HG02623 (cell line): ENCODE results near the gene KLK15.
"Not testable (repeated sequence)": the region's sequence is repeated elsewhere in the genome, so short reads cannot be mapped to it uniquely, and the experiment has no call there.

Experiments used
- ATAC-seq: cut with Tn5 transposase; IDR thresholded peaks from one replicate; pipeline ENCODE4 v1.9.1; 2021; ENCODE audit warnings: moderate library complexity; ENCODE audit not compliant: unreplicated experiment

Gene KLK15

GRCh38 chr19:50821248-50821612, 12.1 kb downstream of the KLK15 start:
- no peak for ATAC-seq

- ATAC-seq, result no peak
Observed at GRCh38 chr19:50820549-50821247, 12.7 kb downstream of the KLK15 start.

GRCh38 chr19:50820086-50820485, 13.3 kb downstream of the KLK15 start:
- no peak for ATAC-seq

GRCh38 chr19:50819636-50820035, 13.7 kb downstream of the KLK15 start:
- no peak for ATAC-seq

GRCh38 chr19:50818859-50819472, 14.4 kb downstream of the KLK15 start:
- no peak for ATAC-seq

- peak; percentile 46 for ATAC-seq
Observed at GRCh38 chr19:50817941-50818858, 15.2 kb downstream of the KLK15 start.

GRCh38 chr19:50815439-50815838, 17.9 kb downstream of the KLK15 start:
- ATAC-seq, result no peak

GRCh38 chr19:50814883-50815282, 18.5 kb downstream of the KLK15 start:
- ATAC-seq, result no peak

- no peak for ATAC-seq
Observed at GRCh38 chr19:50812474-50812873, 20.9 kb downstream of the KLK15 start.

- ATAC-seq, result not testable (repeated sequence)
Observed at GRCh38 chr19:50811622-50812238, 21.6 kb downstream of the KLK15 start.

- no peak for ATAC-seq
Observed at GRCh38 chr19:50808856-50809255, 24.5 kb downstream of the KLK15 start.

GRCh38 chr19:50804420-50805272, 28.7 kb downstream of the KLK15 start:
- peak; percentile 84 for ATAC-seq

- peak; percentile 1 for ATAC-seq
Observed at GRCh38 chr19:50803633-50804419, 29.5 kb downstream of the KLK15 start.

GRCh38 chr19:50801107-50801506, 32.3 kb downstream of the KLK15 start:
- ATAC-seq, result no peak

GRCh38 chr19:50799547-50799851, 33.9 kb downstream of the KLK15 start:
- no peak for ATAC-seq

- no peak for ATAC-seq
Observed at GRCh38 chr19:50798659-50799546, 34.5 kb downstream of the KLK15 start.

GRCh38 chr19:50797781-50798658, 35.4 kb downstream of the KLK15 start:
- ATAC-seq, result no peak

GRCh38 chr19:50797429-50797780, 36.0 kb downstream of the KLK15 start:
- ATAC-seq, result no peak
